ENCODE results near the gene LYSMD4. TPM values are rescaled to one million over a fixed set of nuclear protein-coding genes. Genes with fewer than 3 reads are reported as not detected.
A peak's percentile ranks its signal among the peaks of the same experiment; 100 is the strongest.

Gene LYSMD4
- total and polyA plus RNA-seq, 2 of the 13 experiments (the other 11 are each of a cell fraction or from before 2014, with no cell fraction given), result 7.4 to 8.5 TPM

GRCh38 chr15:99733268-99734039 is at the start of gene LYSMD4 (continued):
- TF ChIP-seq, protein P1, sequence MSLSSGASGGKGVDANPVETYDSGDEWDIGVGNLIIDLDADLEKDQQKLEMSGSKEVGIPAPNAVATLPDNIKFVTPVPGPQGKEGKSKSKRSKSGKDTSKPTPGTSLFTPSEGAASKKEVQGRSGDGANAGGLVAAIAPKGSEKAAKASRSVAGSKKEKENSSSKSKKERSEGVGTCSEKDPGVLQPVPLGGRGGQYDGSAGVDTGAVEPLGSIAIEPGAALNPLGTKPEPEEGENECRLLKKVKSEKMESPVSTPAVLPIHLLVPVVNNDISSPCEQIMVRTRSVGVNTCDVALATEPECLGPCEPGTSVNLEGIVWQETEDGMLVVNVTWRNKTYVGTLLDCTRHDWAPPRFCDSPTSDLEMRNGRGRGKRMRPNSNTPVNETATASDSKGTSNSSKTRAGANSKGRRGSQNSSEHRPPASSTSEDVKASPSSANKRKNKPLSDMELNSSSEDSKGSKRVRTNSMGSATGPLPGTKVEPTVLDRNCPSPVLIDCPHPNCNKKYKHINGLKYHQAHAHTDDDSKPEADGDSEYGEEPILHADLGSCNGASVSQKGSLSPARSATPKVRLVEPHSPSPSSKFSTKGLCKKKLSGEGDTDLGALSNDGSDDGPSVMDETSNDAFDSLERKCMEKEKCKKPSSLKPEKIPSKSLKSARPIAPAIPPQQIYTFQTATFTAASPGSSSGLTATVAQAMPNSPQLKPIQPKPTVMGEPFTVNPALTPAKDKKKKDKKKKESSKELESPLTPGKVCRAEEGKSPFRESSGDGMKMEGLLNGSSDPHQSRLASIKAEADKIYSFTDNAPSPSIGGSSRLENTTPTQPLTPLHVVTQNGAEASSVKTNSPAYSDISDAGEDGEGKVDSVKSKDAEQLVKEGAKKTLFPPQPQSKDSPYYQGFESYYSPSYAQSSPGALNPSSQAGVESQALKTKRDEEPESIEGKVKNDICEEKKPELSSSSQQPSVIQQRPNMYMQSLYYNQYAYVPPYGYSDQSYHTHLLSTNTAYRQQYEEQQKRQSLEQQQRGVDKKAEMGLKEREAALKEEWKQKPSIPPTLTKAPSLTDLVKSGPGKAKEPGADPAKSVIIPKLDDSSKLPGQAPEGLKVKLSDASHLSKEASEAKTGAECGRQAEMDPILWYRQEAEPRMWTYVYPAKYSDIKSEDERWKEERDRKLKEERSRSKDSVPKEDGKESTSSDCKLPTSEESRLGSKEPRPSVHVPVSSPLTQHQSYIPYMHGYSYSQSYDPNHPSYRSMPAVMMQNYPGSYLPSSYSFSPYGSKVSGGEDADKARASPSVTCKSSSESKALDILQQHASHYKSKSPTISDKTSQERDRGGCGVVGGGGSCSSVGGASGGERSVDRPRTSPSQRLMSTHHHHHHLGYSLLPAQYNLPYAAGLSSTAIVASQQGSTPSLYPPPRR (CRISPR knock-in tag; IDR thresholded peaks at IDR 0.05; ENCODE audit: borderline replicate concordance), result no peak
- TF ChIP-seq ZIK1 (CRISPR knock-in tag; IDR thresholded peaks at IDR 0.05; ENCODE audit: borderline replicate concordance, low read depth), result 0 out of 2 replicates have a peak, but pooled peaks have one; percentile 38
- no peak for TF ChIP-seq ZNF256 (CRISPR knock-in tag; conservative IDR thresholded peaks at IDR 0.05)
- no peak for TF ChIP-seq RORA (CRISPR knock-in tag; IDR thresholded peaks at IDR 0.05)
- TF ChIP-seq ZNF766 (CRISPR knock-in tag; IDR thresholded peaks at IDR 0.05; ENCODE audit: borderline replicate concordance), result no peak
- 0 out of 2 replicates have a peak, but pooled peaks have one; percentile 31 for TF ChIP-seq ZFP37 (CRISPR knock-in tag; IDR thresholded peaks at IDR 0.05; ENCODE audit: borderline replicate concordance)
- no peak for TF ChIP-seq ZNF746 (CRISPR knock-in tag; IDR thresholded peaks at IDR 0.05)
- 0 out of 2 replicates have a peak, but pooled peaks have one; percentile 7 for TF ChIP-seq ZSCAN20 (CRISPR knock-in tag; IDR thresholded peaks at IDR 0.05; ENCODE audit: borderline replicate concordance)
- peak; percentile 79 for TF ChIP-seq ZFX (CRISPR knock-in tag; IDR thresholded peaks at IDR 0.05; ENCODE audit: low read depth)
- TF ChIP-seq, protein P2, sequence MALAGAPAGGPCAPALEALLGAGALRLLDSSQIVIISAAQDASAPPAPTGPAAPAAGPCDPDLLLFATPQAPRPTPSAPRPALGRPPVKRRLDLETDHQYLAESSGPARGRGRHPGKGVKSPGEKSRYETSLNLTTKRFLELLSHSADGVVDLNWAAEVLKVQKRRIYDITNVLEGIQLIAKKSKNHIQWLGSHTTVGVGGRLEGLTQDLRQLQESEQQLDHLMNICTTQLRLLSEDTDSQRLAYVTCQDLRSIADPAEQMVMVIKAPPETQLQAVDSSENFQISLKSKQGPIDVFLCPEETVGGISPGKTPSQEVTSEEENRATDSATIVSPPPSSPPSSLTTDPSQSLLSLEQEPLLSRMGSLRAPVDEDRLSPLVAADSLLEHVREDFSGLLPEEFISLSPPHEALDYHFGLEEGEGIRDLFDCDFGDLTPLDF (CRISPR knock-in tag; IDR thresholded peaks at IDR 0.05), result no peak
- TF ChIP-seq, protein P3, sequence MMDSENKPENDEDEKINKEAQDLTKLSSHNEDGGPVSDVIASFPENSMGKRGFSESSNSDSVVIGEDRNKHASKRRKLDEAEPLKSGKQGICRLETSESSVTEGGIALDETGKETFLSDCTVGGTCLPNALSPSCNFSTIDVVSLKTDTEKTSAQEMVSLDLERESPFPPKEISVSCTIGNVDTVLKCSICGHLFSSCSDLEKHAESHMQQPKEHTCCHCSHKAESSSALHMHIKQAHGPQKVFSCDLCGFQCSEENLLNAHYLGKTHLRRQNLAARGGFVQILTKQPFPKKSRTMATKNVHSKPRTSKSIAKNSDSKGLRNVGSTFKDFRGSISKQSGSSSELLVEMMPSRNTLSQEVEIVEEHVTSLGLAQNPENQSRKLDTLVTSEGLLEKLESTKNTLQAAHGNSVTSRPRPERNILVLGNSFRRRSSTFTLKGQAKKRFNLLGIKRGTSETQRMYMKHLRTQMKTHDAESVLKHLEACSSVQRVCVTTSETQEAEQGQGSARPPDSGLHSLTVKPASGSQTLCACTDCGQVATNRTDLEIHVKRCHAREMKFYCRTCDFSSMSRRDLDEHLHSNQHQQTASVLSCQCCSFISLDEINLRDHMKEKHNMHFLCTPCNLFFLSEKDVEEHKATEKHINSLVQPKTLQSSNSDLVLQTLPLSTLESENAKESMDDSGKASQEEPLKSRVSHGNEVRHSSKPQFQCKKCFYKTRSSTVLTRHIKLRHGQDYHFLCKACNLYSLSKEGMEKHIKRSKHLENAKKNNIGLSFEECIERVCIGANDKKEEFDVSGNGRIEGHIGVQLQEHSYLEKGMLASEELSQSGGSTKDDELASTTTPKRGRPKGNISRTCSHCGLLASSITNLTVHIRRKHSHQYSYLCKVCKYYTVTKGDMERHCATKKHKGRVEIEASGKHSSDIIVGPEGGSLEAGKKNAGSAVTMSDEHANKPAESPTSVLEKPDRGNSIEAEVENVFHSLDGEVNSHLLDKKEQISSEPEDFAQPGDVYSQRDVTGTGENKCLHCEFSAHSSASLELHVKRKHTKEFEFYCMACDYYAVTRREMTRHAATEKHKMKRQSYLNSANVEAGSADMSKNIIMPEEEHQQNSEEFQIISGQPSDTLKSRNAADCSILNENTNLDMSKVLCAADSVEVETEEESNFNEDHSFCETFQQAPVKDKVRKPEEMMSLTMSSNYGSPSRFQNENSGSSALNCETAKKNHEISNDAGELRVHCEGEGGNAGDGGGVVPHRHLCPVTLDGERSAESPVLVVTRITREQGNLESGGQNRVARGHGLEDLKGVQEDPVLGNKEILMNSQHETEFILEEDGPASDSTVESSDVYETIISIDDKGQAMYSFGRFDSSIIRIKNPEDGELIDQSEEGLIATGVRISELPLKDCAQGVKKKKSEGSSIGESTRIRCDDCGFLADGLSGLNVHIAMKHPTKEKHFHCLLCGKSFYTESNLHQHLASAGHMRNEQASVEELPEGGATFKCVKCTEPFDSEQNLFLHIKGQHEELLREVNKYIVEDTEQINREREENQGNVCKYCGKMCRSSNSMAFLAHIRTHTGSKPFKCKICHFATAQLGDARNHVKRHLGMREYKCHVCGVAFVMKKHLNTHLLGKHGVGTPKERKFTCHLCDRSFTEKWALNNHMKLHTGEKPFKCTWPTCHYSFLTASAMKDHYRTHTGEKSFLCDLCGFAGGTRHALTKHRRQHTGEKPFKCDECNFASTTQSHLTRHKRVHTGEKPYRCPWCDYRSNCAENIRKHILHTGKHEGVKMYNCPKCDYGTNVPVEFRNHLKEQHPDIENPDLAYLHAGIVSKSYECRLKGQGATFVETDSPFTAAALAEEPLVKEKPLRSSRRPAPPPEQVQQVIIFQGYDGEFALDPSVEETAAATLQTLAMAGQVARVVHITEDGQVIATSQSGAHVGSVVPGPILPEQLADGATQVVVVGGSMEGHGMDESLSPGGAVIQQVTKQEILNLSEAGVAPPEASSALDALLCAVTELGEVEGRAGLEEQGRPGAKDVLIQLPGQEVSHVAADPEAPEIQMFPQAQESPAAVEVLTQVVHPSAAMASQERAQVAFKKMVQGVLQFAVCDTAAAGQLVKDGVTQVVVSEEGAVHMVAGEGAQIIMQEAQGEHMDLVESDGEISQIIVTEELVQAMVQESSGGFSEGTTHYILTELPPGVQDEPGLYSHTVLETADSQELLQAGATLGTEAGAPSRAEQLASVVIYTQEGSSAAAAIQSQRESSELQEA (CRISPR knock-in tag; IDR thresholded peaks at IDR 0.05; ENCODE audit: not compliant biosample characterization), result no peak

Data from HepG2 (cell line).